Putamen (tissue), 1 donor: ENCODE data around the gene CLTRN.
"Not testable (repeated sequence)": the region's sequence is repeated elsewhere in the genome, so short reads cannot be mapped to it uniquely, and the experiment has no call there.

Experiments
- DNase-seq: peaks from one replicate; pipeline ENCODE4 v3.0.0-alpha.2; 2016; ENCODE audit warnings: low spot score

CLTRN gene

DNA sequence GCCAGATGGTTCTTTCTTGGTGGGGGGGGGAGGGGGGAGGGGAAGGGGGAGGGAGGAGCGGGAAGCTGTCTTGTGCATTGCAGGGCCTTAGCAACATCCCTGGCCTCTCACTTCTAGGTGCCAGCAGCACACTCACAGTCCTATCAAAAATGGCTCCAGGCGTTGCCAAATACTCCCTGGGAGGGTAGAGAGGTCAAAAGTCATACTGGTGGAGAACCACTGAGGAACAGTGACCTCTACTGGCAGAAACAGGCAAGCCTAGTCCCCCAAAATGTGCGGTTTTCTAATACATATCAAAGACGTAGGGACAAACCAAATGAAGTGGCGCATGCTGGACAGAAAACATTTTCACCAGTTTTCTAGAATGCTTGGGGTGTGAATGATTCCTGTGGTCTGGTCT is 17.1 kb downstream of the CLTRN start:
- not testable (repeated sequence) for DNase-seq

DNA sequence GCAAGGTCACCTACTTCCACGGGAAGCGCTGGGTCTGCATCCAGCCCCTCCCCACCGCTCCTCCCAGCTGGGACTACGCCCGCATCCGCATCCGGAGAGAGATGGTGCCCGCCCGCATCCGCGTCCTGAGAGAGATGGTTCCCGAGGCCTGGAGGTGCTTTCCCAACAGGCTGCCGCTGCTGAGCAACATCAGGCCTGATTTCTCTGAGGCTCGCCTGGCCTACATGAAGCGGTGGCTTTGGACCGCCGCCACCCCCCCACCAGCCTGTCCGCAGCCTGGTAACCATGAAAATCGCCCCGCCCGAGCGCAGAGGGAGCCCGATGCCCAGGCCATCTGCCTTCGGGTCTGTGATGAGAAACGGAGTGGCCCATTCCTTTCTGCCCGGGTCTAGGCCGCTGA is 18.1 kb downstream of the CLTRN start:
- DNase-seq, result no peak

- DNase-seq, result no peak
These were observed 18.6 kb downstream of the CLTRN start for GRCh38 chrX:15646031-15646430.

- DNase-seq, result no peak
These were observed 19.3 kb downstream of the CLTRN start for GRCh38 chrX:15645266-15645665.

DNA sequence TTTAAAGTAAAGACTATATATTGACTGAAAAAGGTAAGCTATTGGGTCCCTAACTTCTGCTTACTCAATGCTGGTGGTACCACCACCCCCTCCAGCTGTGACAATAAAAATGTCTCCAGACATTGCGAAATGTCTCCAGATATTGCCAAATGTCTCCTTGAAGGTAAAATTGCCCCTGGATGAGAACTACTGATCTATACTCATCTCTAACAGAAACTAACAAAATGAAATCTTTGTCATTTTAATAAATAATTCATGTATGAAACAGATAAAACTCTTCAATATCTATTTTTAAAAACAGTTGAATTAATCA is 20.1 kb downstream of the CLTRN start:
- DNase-seq, result no peak

- DNase-seq, result no peak
These were observed 20.6 kb downstream of the CLTRN start for GRCh38 chrX:15643786-15644559.

DNA sequence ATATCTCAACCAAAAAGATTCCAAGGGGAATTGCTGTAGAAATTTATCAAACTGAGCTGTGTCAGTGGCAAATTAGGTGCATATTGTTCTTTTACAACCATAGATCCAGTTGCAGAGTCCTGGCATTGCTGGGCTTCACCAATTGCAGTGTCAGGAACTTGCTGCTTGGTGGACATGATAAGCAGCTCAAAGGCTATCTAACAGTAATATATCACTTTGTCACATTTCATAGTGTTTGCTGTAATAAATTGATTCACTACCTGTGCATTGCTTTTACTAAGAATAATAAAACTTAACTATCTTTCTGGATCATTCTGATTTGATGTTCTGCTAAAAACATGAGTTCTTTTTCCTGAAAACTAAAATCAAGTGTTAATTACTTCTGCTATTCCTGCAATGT is 33.0 kb downstream of the CLTRN start:
- no peak for DNase-seq

- DNase-seq, result no peak
These were observed 41.6 kb downstream of the CLTRN start for GRCh38 chrX:15623054-15623453.

GRCh38 chrX:15619053-15619755 is 45.4 kb downstream of the CLTRN start:
- DNase-seq, result no peak

DNA sequence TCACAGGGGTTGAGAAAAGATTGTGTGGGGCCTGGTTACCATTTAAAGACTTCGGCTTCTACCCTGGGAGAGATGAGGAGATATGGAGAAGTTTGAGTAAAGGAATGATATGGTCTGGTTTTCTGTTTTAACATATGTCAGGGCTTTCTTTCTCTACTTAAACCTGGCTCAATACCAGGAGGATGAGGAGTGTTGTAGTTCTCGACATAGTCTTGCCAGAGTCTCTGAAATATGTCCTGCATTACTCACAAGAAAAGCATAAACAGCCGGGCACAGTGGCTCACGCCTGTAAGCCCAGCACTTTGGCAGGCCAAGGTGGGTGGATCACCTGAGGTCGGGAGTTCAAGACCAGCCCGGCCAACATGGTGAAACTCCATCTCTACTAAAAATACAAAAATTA is 47.5 kb downstream of the CLTRN start:
- DNase-seq, result no peak

GRCh38 chrX:15616531-15616930 is 48.1 kb downstream of the CLTRN start:
- no peak for DNase-seq

DNA sequence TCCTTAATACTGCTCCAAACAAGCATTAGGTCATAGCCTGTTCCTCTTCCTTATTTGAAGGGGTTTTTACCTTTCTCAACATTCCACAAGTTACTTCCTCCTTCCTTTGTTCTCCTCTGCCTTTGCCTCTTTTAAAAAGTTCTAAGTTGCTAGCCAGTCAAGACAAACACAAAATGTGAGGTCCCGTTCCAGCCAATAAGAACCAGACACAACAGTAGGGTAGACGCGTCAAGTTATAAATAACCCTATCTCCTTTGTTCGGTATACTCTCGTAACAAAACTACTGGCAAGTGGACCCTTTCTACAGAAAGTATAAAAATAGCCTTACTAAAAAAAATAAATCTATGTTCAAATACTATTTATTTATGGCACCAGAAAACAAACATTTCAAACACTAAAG is 57.5 kb downstream of the CLTRN start:
- DNase-seq, result no peak

DNA sequence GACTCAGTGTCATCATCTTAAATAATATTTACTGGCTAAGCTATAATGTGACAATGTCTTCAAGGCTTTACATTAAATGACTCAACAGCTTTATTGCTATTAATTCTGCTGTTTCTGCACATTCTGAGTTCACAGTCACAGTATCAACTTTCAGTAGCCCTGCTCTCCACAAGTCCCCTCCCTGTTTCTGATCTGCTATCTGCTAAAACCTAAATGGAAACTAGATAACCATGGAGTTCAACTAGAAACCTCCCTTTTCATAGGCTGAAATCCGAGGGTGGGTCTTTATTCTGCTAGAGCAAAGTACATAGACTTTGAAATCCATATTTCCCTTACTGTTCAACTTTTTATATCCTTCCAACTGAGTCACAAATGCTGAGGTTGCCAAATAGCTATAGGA is 58.5 kb downstream of the CLTRN start:
- DNase-seq, result no peak

GRCh38 chrX:15605226-15605625 is 59.4 kb downstream of the CLTRN start:
- DNase-seq, result no peak

DNA sequence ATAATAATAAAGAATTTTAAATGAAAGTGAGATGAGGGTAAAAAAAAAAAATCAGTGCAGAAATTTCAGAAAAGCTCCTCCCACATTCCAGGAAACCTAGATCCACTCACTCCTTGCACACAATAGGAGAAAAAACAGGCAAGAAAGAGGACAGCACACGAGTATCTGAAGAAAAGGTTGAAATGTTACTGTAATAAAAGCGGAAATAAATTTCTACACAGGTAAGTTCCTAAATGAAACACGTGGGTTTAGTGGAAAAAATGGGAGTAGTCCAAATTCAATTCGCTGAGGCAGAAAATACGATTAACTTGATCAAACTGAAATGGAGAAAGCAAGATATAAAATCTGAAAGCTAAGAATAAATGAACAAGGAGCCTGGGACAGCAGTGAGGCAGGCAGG is 61.8 kb downstream of the CLTRN start:
- no peak for DNase-seq

DNA sequence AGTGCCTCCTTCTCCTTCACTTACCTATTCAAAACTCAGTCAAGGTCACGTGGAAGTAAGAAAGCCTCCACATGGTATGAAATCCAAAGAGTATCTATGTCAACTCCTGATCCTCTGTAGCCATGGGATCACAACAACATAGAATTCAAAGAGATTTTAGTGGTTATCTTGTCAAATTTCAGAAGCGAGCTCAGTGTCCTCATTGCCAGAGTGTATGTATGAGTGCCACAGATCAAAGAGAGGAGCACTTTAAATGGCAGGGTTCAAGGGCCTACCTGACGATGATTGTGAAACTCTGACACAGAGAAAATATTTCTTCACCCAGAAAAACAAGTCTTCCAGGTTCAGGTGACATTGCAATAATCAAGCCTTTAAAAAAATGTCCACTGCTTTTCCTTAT is 62.7 kb downstream of the CLTRN start:
- DNase-seq, result no peak

- no peak for DNase-seq
These were observed 63.9 kb downstream of the CLTRN start, which contains the start of gene ACE2 for GRCh38 chrX:15600745-15601144. TSS of gene ACE2 (minus strand) at chrX:15600960. CDS start at chrX:15600911, 49 bp downstream.

DNA sequence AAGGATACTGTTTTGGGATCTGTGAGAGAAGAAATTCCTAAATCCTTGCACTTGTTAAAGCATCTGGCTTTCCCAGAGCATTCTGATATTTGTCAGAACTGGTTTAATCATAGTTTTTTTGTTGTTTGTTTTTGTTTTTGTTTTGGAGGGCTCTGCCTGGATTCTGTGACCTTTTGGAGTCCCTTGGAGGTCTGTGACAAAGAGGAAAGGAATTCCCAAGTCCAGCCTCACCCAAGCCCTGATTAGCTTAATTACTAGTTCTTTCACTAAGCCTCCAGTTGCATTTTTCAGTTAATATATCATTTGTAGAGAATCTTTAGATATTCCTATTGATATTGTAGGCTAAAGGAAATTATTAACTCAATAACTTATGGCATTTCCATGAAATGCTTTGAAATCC is 64.6 kb downstream of the CLTRN start:
- no peak for DNase-seq

DNA sequence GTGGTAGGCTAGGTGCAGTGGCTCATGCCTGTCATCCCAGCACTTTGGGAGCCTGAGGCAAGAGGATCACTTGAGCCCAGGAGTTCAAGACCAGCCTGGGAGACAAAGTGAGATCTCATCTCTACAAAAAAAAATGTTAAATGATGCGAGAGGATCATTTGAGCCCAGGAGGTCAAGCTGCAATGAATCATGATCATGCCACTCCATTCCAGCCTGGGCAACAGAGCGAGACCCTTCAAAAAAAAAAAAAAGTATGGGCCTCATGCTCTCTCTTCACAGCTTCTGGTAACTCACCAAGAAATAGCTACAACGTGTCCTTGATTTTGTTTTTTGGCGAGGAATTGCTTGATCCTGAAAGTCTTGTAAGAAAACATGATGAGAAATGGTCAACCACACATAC is 65.1 kb downstream of the CLTRN start:
- no peak for DNase-seq

- no peak for DNase-seq
These were observed 66.6 kb downstream of the CLTRN start for GRCh38 chrX:15598026-15598425.

GRCh38 chrX:15594371-15594770 is 70.2 kb downstream of the CLTRN start:
- no peak for DNase-seq

- DNase-seq, result no peak
These were observed 84.5 kb downstream of the CLTRN start for GRCh38 chrX:15579778-15580747.
